ENCODE data around the gene WDR64. TPM values are rescaled to one million over a fixed set of nuclear protein-coding genes. Genes with fewer than 3 reads are reported as not detected.

Gene WDR64
- total and polyA plus RNA-seq, 2 donors (not counting 3 experiments of a cell fraction or from before 2014, with no cell fraction given) = not detected

- Histone ChIP-seq H3K9me1 (replicated peaks; ENCODE audit: control insufficient read depth, extremely low read depth, insufficient read depth, low read length) (no peaks in the 10 kb centered on the region), H3K79me2 (ENCODE audit: control insufficient read depth, insufficient read depth, low read length) (no peaks in the 10 kb centered on the region), H4K20me1 (replicated peaks; ENCODE audit: control insufficient read depth, extremely low read depth, insufficient read depth, low read length) (no peaks in the 10 kb centered on the region), H3K4me2 (ENCODE audit: insufficient read depth, low read length) (no peak overlapping the region), H3K27me3 (ENCODE audit: control insufficient read depth in 2 of 2, insufficient read depth in 2 of 2, low read length in 2 of 2) (no peaks in the 10 kb centered on the region), H3K4me1 (ENCODE audit: control insufficient read depth, extremely low read depth, insufficient read depth, low read length) (no peaks in the 10 kb centered on the region), H3K9ac (replicated peaks; ENCODE audit: extremely low read depth, insufficient read depth, low read length) (no peak overlapping the region), H3K36me3 (ENCODE audit: control insufficient read depth in 2 of 2, extremely low read depth in 1 of 2, insufficient read depth in 2 of 2, low read length in 2 of 2) (no peaks in the 10 kb centered on the region), H3K27ac (ENCODE audit: insufficient read depth, low read depth, low read length) (no peak overlapping the region), H2AFZ (ENCODE audit: low read depth, low read length) (no peak overlapping the region), H3K9me3 (replicated peaks; ENCODE audit: control insufficient read depth, insufficient read depth, low read length) (no peaks in the 10 kb centered on the region), H3K4me3 (replicated peaks in 1 of 3; ENCODE audit: insufficient read depth in 1 of 3, low read depth in 1 of 3, low read length in 3 of 3) (no peak overlapping the region)
- no peak for TF ChIP-seq MAX (IDR thresholded peaks at IDR 0.05; ENCODE audit: insufficient read depth, insufficient read length)
- TF ChIP-seq GATA2 (IDR thresholded peaks at IDR 0.05; ENCODE audit: insufficient read depth, insufficient read length, low read depth, low read length) = no peak
- TF ChIP-seq POLR2AphosphoS5 (IDR thresholded peaks at IDR 0.05; ENCODE audit: insufficient read depth, low read depth, low read length) = no peak
- no peak for TF ChIP-seq MYC (IDR thresholded peaks at IDR 0.05; ENCODE audit: low read depth, low read length)
- no peak for TF ChIP-seq JUN (IDR thresholded peaks at IDR 0.05; ENCODE audit: borderline replicate concordance, insufficient read depth, insufficient read length, low read depth)
- no peak for TF ChIP-seq FOS (IDR thresholded peaks at IDR 0.05; ENCODE audit: borderline replicate concordance, insufficient read depth, low read length)
- TF ChIP-seq POLR2A (IDR thresholded peaks at IDR 0.05; ENCODE audit: low read depth, low read length) = no peak
- TF ChIP-seq EZH2 (IDR thresholded peaks at IDR 0.05; ENCODE audit: borderline replicate concordance, low read depth, low read length, severe bottlenecking) = no peak
- TF ChIP-seq CTCF (IDR thresholded peaks at IDR 0.05; ENCODE audit: extremely low read depth in 1 of 2, insufficient read depth in 1 of 2, low read depth in 1 of 2, low read length in 2 of 2) = no peak
- FAIRE-seq (no peak), DNase-seq (ENCODE audit: low read depth, low spot score) (no peak)
- dilution Hi-C loops (cut with MboI; ENCODE audit: extremely low pct_ligation_motif_present, low sequenced_read_pairs) (no loop called here), intact Hi-C loops (cut with micrococcal nuclease) (no loop called here)
- ChIA-PET CTCF (no interaction called here), POLR2A (no interaction called here)
- BruUV-seq (replicated peaks) = no TSS peak
Measured at GRCh38 chr1:241677201-241677600, 25.1 kb downstream of the WDR64 start.

All from endothelial cell of umbilical vein (primary cell).